ENCODE data around the gene FZD8. TPM values are rescaled to one million over a fixed set of nuclear protein-coding genes. Genes with fewer than 3 reads are reported as not detected.

Gene FZD8
- total and polyA plus RNA-seq, 4 donors = 6.5 to 20.8 (median 7.6) TPM

DNA sequence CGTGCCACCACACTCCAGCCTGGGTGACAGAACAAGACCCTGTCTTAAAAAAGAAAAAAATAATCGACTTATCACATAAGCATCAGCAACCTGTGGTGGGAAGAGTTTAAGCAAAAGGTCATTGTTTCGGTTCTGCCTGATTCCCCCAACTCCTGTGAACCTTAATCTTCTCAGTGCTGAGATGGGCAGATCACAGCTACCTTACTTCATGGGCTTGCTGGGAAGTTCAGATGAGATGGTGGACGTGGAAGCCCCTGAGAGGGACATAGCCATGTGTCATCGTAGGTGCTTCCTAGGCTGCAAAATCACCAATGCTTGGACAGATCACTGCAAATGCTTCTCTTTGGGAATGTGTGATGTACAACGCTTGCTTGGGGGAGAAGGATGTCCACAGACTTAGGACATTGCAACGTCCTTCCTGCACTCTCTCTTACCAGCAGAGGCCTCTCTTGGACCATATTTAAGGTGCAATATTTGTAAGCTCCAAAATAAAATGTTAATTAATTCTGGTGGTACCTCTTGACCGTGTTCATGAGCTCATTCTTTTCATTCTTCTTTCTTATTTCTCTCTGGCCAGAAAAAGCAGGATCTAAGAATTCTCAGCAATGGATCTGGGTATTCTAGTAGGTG, 28.4 kb downstream of the FZD8 start:
- TF ChIP-seq, protein P1, sequence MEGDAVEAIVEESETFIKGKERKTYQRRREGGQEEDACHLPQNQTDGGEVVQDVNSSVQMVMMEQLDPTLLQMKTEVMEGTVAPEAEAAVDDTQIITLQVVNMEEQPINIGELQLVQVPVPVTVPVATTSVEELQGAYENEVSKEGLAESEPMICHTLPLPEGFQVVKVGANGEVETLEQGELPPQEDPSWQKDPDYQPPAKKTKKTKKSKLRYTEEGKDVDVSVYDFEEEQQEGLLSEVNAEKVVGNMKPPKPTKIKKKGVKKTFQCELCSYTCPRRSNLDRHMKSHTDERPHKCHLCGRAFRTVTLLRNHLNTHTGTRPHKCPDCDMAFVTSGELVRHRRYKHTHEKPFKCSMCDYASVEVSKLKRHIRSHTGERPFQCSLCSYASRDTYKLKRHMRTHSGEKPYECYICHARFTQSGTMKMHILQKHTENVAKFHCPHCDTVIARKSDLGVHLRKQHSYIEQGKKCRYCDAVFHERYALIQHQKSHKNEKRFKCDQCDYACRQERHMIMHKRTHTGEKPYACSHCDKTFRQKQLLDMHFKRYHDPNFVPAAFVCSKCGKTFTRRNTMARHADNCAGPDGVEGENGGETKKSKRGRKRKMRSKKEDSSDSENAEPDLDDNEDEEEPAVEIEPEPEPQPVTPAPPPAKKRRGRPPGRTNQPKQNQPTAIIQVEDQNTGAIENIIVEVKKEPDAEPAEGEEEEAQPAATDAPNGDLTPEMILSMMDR (IDR thresholded peaks at IDR 0.05; ENCODE audit: control extremely low read depth, extremely low read depth) = no peak
- ATAC-seq (ENCODE audit: insufficient read depth, low FRiP score) = no peak

GRCh38 chr10:35613107-35613440, 29.0 kb downstream of the FZD8 start:
- Histone ChIP-seq H3K9ac (ENCODE audit: insufficient read depth in 1 of 2, low read length in 2 of 2) (no peak overlapping the region), H3K36me3 (ENCODE audit: control insufficient read depth in 4 of 4, insufficient read depth in 4 of 4, low read length in 4 of 4) (no peaks in the 10 kb centered on the region), H3K27me3 (ENCODE audit: control insufficient read depth in 3 of 3, insufficient read depth in 3 of 3, low read length in 2 of 3) (peaks cover 0 to 13% (median 3%) of the 10 kb centered on the region in 3 donors), H3K27ac (ENCODE audit: low read depth in 1 of 2, low read length in 1 of 2) (no peak overlapping the region), H3K4me1 (ENCODE audit: control insufficient read depth in 5 of 5, insufficient read depth in 5 of 5, low read length in 5 of 5) (peaks cover 0 to 3% (median 0%) of the 10 kb centered on the region in 5 donors), H3K4me3 (no peak overlapping the region), H3K9me3 (ENCODE audit: control insufficient read depth in 4 of 4, insufficient read depth in 3 of 4, low read length in 3 of 4) (peaks cover 0 to 11% (median 0%) of the 10 kb centered on the region in 4 donors)
- TF ChIP-seq, protein P1 (IDR thresholded peaks at IDR 0.05; ENCODE audit: control extremely low read depth, extremely low read depth) = no peak
- no peak for ATAC-seq (ENCODE audit: insufficient read depth, low FRiP score)
- DNase-seq = no peak
- 75 to 84% methylated on average over 2 of the region's 2 CpGs for WGBS, 2 donors

More for the DNA sequence above, 28.4 kb downstream of the FZD8 start:
- peaks cover 0 to 13% (median 3%) of the 10 kb centered on the region in 3 donors for H3K27me3 ChIP-seq (ENCODE audit: control insufficient read depth in 3 of 3, insufficient read depth in 3 of 3, low read length in 2 of 3)
- no peak overlapping the region for H3K4me3 ChIP-seq
- DNase-seq = no peak
- H3K9me3 ChIP-seq (ENCODE audit: control insufficient read depth in 4 of 4, insufficient read depth in 3 of 4, low read length in 3 of 4) = peaks cover 0 to 7% (median 0%) of the 10 kb centered on the region in 4 donors
- H3K4me1 ChIP-seq (ENCODE audit: control insufficient read depth in 5 of 5, insufficient read depth in 5 of 5, low read length in 5 of 5) = no peaks in the 10 kb centered on the region
- no peak overlapping the region for H3K27ac ChIP-seq (ENCODE audit: low read depth in 1 of 2, low read length in 1 of 2)
- H3K36me3 ChIP-seq (ENCODE audit: control insufficient read depth in 4 of 4, insufficient read depth in 4 of 4, low read length in 4 of 4) = no peaks in the 10 kb centered on the region
- 57 to 62% methylated on average over 8 of the region's 8 CpGs for WGBS, 2 donors
- H3K9ac ChIP-seq (ENCODE audit: insufficient read depth in 1 of 2, low read length in 2 of 2) = no peak overlapping the region

DNA sequence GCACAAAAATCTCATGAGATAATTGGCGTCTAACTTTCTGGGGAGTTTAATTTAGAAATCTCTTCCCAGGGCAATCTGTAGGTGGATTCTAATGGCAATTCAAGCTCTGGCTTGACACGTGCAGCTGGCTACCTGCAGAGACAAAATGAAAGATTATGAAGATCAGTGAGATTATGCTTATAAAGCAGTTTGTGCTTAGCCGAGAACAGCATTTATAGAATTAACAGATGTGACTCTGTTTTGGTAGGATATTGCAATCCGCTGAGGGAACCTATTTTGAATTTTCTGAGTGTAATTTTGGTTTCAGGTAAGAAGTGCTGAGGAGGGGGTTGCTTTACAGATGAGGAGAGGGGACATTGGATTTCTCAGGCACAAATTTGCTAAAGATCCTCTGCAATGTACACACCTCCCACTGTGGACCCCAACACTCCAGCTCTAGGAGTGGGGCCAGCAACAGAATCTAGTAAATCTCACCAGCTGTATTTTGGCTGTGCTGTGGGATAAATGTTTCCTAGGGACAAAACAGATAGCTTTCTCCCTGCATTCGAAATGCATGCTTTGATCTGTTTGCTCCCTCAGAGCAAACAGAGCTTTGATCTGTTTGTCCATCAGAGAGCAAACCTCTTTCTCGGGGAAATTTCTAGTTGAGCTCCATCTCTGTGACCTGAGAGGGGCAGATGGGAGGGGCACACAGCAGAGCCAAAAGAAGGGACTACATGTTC, 29.6 kb downstream of the FZD8 start:
- H3K9me3 ChIP-seq (ENCODE audit: control insufficient read depth in 4 of 4, insufficient read depth in 3 of 4, low read length in 3 of 4) = peaks cover 0 to 11% (median 0%) of the 10 kb centered on the region in 4 donors
- 64 to 77% methylated on average over 6 of the region's 6 CpGs for WGBS, 2 donors
- no peak for ATAC-seq (ENCODE audit: insufficient read depth, low FRiP score)
- H3K27me3 ChIP-seq (ENCODE audit: control insufficient read depth in 3 of 3, insufficient read depth in 3 of 3, low read length in 2 of 3) = peaks cover 0 to 13% (median 3%) of the 10 kb centered on the region in 3 donors
- no peaks in the 10 kb centered on the region for H3K36me3 ChIP-seq (ENCODE audit: control insufficient read depth in 4 of 4, insufficient read depth in 4 of 4, low read length in 4 of 4)
- TF ChIP-seq, protein P1 (IDR thresholded peaks at IDR 0.05; ENCODE audit: control extremely low read depth, extremely low read depth) = no peak
- H3K4me3 ChIP-seq = no peak overlapping the region
- no peak for DNase-seq
- H3K4me1 ChIP-seq (ENCODE audit: control insufficient read depth in 5 of 5, insufficient read depth in 5 of 5, low read length in 5 of 5) = peaks cover 0 to 9% (median 0%) of the 10 kb centered on the region in 5 donors
- H3K27ac ChIP-seq (ENCODE audit: low read depth in 1 of 2, low read length in 1 of 2) = no peak overlapping the region
- H3K9ac ChIP-seq (ENCODE audit: insufficient read depth in 1 of 2, low read length in 2 of 2) = no peak overlapping the region

Measured in lung (tissue), 12 donors.